ENCODE results near the gene POLE4.

POLE4 gene

GRCh38 chr2:74917702-74918619, 40.5 kb upstream of the POLE4 start:
- no peak overlapping the region for H3K4me3 ChIP-seq (ENCODE audit: low read length)
- peak; percentile 13 for TF ChIP-seq CTCF (conservative IDR thresholded peaks at IDR 0.05; ENCODE audit: low read depth, low read length)
- DNase-seq (ENCODE audit: low read depth) = no peak

GRCh38 chr2:74919827-74920226, 38.6 kb upstream of the POLE4 start:
- TF ChIP-seq CTCF (conservative IDR thresholded peaks at IDR 0.05; ENCODE audit: low read depth, low read length) = peak; percentile 75
- peak overlapping the region; percentile 58 for H3K4me3 ChIP-seq (ENCODE audit: low read length)

GRCh38 chr2:74921236-74921736, 37.2 kb upstream of the POLE4 start:
- DNase-seq (ENCODE audit: low read depth) = no peak
- no peak overlapping the region for H3K4me3 ChIP-seq (ENCODE audit: low read length)
- no peak for TF ChIP-seq CTCF (conservative IDR thresholded peaks at IDR 0.05; ENCODE audit: low read depth, low read length)

More at GRCh38 chr2:74919827-74920226, 38.6 kb upstream of the POLE4 start:
- DNase-seq (ENCODE audit: low read depth) = no peak

GRCh38 chr2:74922592-74923227, 35.7 kb upstream of the POLE4 start:
- H3K4me3 ChIP-seq (ENCODE audit: low read length) = no peak overlapping the region
- no peak for DNase-seq (ENCODE audit: low read depth)
- TF ChIP-seq CTCF (conservative IDR thresholded peaks at IDR 0.05; ENCODE audit: low read depth, low read length) = no peak

- no peak overlapping the region for H3K4me3 ChIP-seq (ENCODE audit: low read length)
- no peak for TF ChIP-seq CTCF (conservative IDR thresholded peaks at IDR 0.05; ENCODE audit: low read depth, low read length)
- no peak for DNase-seq (ENCODE audit: low read depth)
Measured at GRCh38 chr2:74924463-74925265, 33.8 kb upstream of the POLE4 start.

- TF ChIP-seq CTCF (conservative IDR thresholded peaks at IDR 0.05; ENCODE audit: low read depth, low read length) = no peak
- no peak overlapping the region for H3K4me3 ChIP-seq (ENCODE audit: low read length)
- no peak for DNase-seq (ENCODE audit: low read depth)
Measured at GRCh38 chr2:74925361-74925786, 33.1 kb upstream of the POLE4 start.

Measured in retinal pigment epithelial cell (primary cell).